SH-SY5Y (cell line): Measurements from ENCODE around the gene WDR5.

ENCODE experiments used
- GATA2 ChIP-seq: IDR thresholded peaks from 2 replicates; pipeline ENCODE4 v1.6.1; 2011; ENCODE audit warnings: mild to moderate bottlenecking, low read depth, low read length
- GATA3 ChIP-seq: IDR thresholded peaks from 2 replicates; pipeline ENCODE4 v1.6.1; 2011; ENCODE audit warnings: low read depth, mild to moderate bottlenecking, low read length, moderate library complexity

- no peak for TF ChIP-seq GATA3
- TF ChIP-seq GATA2 = no peak
These were observed 11.1 kb downstream of the WDR5 start for GRCh38 chr9:134146774-134147493.
